Cardiac ventricle fibroblast (primary cell): Measurements from ENCODE around the gene MED29. TPM values are rescaled to one million over a fixed set of nuclear protein-coding genes. Genes with fewer than 3 reads are reported as not detected.

ENCODE experiments used
- total RNA-seq: library from RNA; depleted of rRNA; stranded (reverse); fragments of >200 nt; gene quantifications from 2 replicates; pipeline ENCODE4 v1.2.3, GENCODE V29; 2015

Gene MED29
- 23.6 and 42.9 TPM in 2 replicates for total RNA-seq

GRCh38 chr19:39390751-39391437 is at the start of gene MED29, which contains the start of gene PAF1:
Gene MED29 (plus strand): TSS chr19:39391378. CDS start chr19:39391423, 45 bp downstream.
Gene PAF1 (minus strand): TSS chr19:39391106. CDS start chr19:39390864, 242 bp downstream.

DNA sequence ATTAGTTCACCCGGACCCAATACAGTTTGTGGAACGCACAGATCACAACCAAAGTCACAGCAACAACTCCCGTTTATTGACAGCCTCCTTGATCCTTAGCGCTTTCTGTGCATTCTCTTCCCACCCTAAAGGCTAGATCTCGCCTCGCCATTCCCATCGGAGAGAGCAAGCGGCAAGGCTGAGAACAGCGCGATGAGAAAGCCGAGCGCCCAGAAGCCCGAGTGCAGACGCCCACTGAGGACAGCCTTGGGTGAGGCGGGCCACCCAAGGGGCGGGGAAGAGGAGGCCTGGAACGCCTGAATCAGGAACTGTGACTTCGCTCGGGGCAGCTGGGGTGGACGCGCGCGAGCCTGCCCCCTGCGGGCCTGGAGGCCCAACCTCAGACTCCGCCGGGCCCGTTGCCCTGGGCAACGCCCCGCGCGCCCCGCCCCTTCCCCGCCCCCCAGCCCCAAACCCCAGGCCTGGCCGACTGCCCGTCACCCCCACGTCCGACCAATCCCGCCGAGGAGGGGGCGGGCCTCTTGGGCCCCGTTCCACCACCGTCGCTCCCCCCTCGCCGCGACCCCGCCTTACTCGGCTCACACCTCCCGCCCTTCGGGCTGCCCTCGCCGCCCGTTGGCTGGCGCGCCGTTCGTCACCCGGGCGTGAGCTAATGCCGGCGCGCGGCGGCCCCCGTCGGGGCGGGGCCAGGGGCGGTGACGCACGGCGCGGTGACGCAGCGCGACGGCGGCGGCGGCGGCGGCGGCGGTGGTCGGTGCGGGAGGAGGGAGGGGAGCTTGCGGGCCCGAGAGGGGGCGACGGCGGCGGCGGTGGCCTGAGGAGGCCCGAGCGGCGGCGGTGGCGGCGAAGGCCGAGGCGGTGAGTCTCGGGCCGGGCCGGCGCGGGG is 49.2 kb upstream of the MED29 start, which contains the start of gene SAMD4B:
Gene SAMD4B (plus strand): TSS at position 703 of the 886 bp plus-strand sequence. CDS start 14,473 bp downstream, outside the sequence.

GRCh38 chr19:39406656-39407409 is 15.7 kb downstream of the MED29 start, which contains the start of gene ZFP36:
Gene ZFP36 (plus strand): TSS chr19:39406847. CDS start chr19:39406905, 58 bp downstream.

GRCh38 chr19:39412100-39412866 is 21.1 kb downstream of the MED29 start, which contains the start of gene PLEKHG2:
Gene PLEKHG2 (plus strand): TSS chr19:39412669. CDS start chr19:39414087, 1,418 bp downstream.

DNA sequence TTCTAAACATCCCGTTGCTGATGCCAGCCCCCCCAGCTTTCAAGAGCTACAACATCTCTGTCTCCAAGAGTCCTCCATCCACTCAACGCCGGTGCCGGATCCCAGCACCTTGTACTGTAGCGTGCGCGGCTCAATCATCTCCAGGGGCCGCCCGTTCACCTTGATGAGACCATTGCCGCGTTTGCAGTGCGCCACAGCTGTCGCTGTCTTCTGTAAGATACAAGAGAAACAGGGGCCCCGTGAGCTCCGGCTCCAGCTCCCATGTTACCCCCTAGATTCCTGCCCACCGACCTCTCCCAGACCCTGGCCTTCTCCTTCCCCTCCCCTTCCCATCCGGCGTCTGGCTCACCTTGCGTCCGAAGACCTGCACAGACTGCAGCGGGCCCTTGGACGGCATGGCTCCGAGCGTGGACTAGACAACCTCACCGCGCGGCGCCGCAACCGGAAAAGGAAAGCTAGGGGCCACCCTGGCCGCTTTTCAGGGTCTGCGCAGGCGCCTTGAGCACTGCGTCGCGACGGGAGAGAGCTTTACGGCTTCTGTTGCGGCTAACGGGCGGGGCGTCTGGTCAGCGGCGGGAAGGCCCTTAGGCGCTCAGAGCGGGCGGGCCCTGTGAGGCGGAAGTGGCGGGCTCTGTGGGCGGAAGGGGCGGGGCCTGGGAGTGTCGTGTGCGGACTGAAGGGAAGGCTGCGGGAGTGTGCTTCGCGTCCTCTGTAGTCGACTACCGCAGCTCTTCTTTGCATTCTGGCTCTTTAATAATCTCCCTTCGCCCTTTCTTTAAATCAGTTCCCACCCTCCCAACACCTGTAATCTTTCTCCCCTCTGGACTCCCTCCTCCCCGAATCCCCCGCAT is 44.5 kb downstream of the MED29 start, which contains the start of gene RPS16:
Gene RPS16 (minus strand): TSS at position 451 of the 851 bp plus-strand sequence. CDS start 54 bp downstream, at position 397.

GRCh38 chr19:39445196-39446111 is 54.3 kb downstream of the MED29 start, which contains the start of gene SUPT5H:
Gene SUPT5H (plus strand): TSS chr19:39445582. CDS start chr19:39445891, 309 bp downstream.

Other genes starting within 250 kb of the MED29 start
- not detected in 2 replicates for gene NCCRP1, start 194.4 kb upstream of the MED29 start, total RNA-seq
- not detected in 2 replicates for gene SYCN, start 187.1 kb upstream of the MED29 start, total RNA-seq
- gene IFNL3, start 146.4 kb upstream of the MED29 start, total RNA-seq = not detected in 2 replicates
- gene IFNL4, start 142.5 kb upstream of the MED29 start, total RNA-seq = not detected in 2 replicates
- gene IFNL2, start 123.0 kb upstream of the MED29 start, total RNA-seq = not detected in 2 replicates
- gene IFNL1, start 95.0 kb upstream of the MED29 start, total RNA-seq = not detected in 2 replicates
- 0.62 and 0.78 TPM in 2 replicates for gene LRFN1, start 70.5 kb upstream of the MED29 start, total RNA-seq
- 1.3 and 1.9 TPM in 2 replicates for gene GMFG, start 55.3 kb upstream of the MED29 start, total RNA-seq
- 60.0 and 68.8 TPM in 2 replicates for gene SAMD4B, start 49.0 kb upstream of the MED29 start, total RNA-seq
- gene PAF1, start 272 bp upstream of the MED29 start, total RNA-seq = 30.0 and 43.1 TPM in 2 replicates
- 61.9 and 72.9 TPM in 2 replicates for gene ZFP36, start 15.5 kb downstream of the MED29 start, total RNA-seq
- 21.7 and 31.7 TPM in 2 replicates for gene PLEKHG2, start 21.3 kb downstream of the MED29 start, total RNA-seq
- gene RPS16, start 44.6 kb downstream of the MED29 start, total RNA-seq = 979 and 1,035 TPM in 2 replicates
- 75.4 and 89.8 TPM in 2 replicates for gene SUPT5H, start 54.2 kb downstream of the MED29 start, total RNA-seq
- gene TIMM50, start 89.5 kb downstream of the MED29 start, total RNA-seq = 49.4 and 51.1 TPM in 2 replicates
- 0.50 and 0.68 TPM in 2 replicates for gene DLL3, start 107.6 kb downstream of the MED29 start, total RNA-seq
- not detected in 2 replicates for gene SELENOV, start 123.8 kb downstream of the MED29 start, total RNA-seq
- gene EID2B, start 141.5 kb downstream of the MED29 start, total RNA-seq = 1.5 and 1.6 TPM in 2 replicates
- gene EID2, start 148.8 kb downstream of the MED29 start, total RNA-seq = 9.4 and 12.3 TPM in 2 replicates
- gene LGALS13, start 211.1 kb downstream of the MED29 start, total RNA-seq = not detected in 2 replicates